Ishikawa (cell line): Measurements from ENCODE around the gene AGXT.

ENCODE experiments used
- CEBPB ChIP-seq: IDR thresholded peaks from 2 replicates; pipeline ENCODE4 v1.6.1; 2012
- CREB1 ChIP-seq: IDR thresholded peaks from 2 replicates; pipeline ENCODE4 v1.6.1; 2012; ENCODE audit warnings: low read depth
- EGR1 ChIP-seq: IDR thresholded peaks from 2 replicates; pipeline ENCODE4 v1.6.1; 2012
- EP300 ChIP-seq: IDR thresholded peaks from 2 replicates; pipeline ENCODE4 v1.6.1; 2012; ENCODE audit warnings: borderline replicate concordance
- FOXM1 ChIP-seq: IDR thresholded peaks from 2 replicates; pipeline ENCODE4 v1.6.1; 2012; ENCODE audit warnings: low read depth, borderline replicate concordance
- MAX ChIP-seq: IDR thresholded peaks from 2 replicates; pipeline ENCODE4 v1.6.1; 2012
- NFIC ChIP-seq: IDR thresholded peaks from 2 replicates; pipeline ENCODE4 v1.6.1; 2012
- RAD21 ChIP-seq: IDR thresholded peaks from 2 replicates; pipeline ENCODE4 v1.6.1; 2012; ENCODE audit warnings: low read depth
- REST ChIP-seq: IDR thresholded peaks from 2 replicates; pipeline ENCODE4 v1.6.1; 2012; ENCODE audit warnings: low read depth, mild to moderate bottlenecking
- TAF1 ChIP-seq: IDR thresholded peaks from 2 replicates; pipeline ENCODE4 v1.6.1; 2012; ENCODE audit warnings: low read depth, mild to moderate bottlenecking
- TCF12 ChIP-seq: IDR thresholded peaks from 2 replicates; pipeline ENCODE4 v1.6.1; 2012; ENCODE audit warnings: low read depth
- TEAD4 ChIP-seq: IDR thresholded peaks from 2 replicates; pipeline ENCODE4 v1.6.1; 2012
- YY1 ChIP-seq: IDR thresholded peaks from 2 replicates; pipeline ENCODE4 v1.6.1; 2012; ENCODE audit warnings: low read depth
- ZBTB7A ChIP-seq: IDR thresholded peaks from 2 replicates; pipeline ENCODE4 v1.6.1; 2012; ENCODE audit warnings: low read depth

The AGXT gene

DNA sequence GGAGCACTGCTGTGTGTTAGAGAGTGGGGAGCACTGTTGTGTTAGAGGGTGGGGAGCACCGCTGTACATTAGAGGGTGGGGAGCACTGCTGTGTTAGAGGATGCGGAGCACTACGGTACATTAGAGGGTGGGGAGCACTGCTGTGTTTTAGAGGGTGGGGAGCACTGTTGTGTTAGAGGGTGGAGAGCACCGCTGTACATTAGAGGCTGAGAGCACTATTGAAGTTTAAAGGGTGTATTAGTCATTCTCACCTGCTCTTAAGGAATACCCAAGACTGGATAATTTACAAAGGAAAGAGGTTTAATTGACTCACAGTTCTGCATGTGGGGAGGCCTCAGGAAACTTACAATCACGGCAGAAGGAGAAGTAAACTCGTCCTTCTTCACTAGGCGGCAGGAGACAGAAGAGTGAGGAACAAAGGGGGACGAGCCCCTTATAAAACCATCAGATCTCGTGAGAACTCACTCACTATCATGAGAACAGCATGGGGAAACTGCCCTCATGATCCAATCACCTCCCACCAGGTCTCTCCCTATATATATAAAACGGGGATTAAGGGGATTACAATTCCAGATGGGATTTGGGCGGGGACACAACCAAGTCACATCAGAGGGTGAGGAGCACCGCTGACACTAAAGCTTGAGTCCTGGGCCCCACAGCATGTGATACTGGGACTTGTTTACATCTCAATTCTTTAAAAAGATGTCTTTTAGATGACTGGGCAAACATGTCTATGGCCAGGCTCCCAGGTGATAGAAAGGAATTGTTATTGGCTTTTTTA is 19.5 kb upstream of the AGXT start:
- no peak for TF ChIP-seq NFIC
- no peak for TF ChIP-seq TEAD4
- TF ChIP-seq TAF1, result no peak
- TF ChIP-seq CREB1, result no peak
- TF ChIP-seq TCF12, result no peak
- TF ChIP-seq ZBTB7A, result no peak
- TF ChIP-seq EGR1, result no peak
- TF ChIP-seq FOXM1, result no peak
- no peak for TF ChIP-seq YY1
- no peak for TF ChIP-seq EP300
- TF ChIP-seq RAD21, result no peak
- TF ChIP-seq CEBPB, result no peak

DNA sequence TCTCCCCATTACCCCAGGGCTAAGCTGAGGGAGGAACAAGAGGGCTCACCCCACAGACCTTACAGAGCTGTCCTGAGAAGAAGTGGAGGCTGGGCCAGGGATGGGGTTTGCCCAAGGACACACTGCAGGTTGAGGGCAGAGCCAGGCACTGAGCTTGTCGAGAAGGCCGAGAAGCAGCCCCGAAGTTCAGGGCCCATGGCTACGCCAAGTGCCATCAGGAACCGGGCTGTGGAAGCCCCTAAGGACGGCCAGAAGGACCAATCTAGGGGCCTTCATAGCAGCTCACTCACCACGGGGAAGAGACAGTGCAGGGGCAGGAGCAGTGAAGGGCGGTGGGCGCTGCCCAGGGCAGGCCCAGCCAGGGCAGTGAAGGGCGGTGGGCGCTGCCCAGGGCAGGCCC is 18.6 kb upstream of the AGXT start:
- no peak for TF ChIP-seq MAX
- TF ChIP-seq FOXM1, result no peak

- TF ChIP-seq ZBTB7A (no peak), EP300 (no peak), RAD21 (no peak), MAX (no peak)
Measured at GRCh38 chr2:240850756-240851077, 17.9 kb upstream of the AGXT start.

DNA sequence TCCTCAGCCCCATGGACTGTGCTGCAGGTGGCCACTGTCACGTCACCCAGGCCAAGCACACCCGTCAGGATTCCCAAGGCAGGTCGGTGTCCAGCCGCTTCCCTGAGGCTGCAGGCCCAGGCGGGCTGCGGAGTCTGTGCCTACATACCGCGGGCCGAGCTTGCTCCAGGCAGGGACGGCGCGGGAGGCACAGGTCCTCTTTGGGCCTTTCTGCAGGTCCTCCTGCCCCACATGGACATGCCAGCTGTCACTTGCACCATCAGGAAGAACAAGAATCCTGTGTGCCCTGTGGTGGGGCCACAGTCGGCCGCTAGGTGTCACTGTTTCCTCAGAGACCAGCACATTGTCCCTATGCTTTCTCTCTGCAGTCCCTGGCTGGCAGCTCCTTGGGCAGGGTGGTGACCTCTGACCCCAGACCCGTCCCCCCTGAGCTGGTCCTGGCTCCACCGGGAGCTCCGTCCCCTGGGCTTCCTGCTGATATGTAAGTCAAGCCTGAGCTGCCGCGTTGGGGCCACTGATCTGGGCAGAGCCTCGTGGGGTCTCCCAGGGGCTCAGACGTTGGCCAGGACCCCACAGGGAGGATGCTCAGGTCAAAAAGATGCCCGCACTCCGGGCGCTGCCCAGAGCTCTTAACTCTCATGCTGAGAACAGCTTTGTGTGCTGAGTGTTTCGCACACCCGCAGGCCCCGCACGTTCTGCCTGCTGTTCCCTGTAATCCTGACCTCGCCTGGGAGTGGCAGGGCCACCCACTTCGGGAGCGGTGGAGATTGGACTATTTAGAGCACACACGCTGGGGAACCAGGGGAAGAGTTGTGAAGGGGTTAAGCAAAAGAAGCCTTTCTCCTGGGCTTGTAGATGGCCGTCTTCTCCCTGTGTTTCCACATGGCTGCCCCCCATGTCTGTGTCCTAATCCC is 17.3 kb upstream of the AGXT start:
- no peak for TF ChIP-seq EP300
- TF ChIP-seq CEBPB, result no peak
- TF ChIP-seq RAD21, result peak; percentile 99
- no peak for TF ChIP-seq CREB1
- TF ChIP-seq MAX, result no peak
- TF ChIP-seq FOXM1, result no peak
- TF ChIP-seq ZBTB7A, result peak; percentile 77; the same call in 1 of the 2 replicates
- no peak for TF ChIP-seq TCF12

- TF ChIP-seq MAX, result no peak
- no peak for TF ChIP-seq EP300
- no peak for TF ChIP-seq RAD21
- TF ChIP-seq TAF1, result no peak
- TF ChIP-seq FOXM1, result no peak
- TF ChIP-seq NFIC, result no peak
Measured at GRCh38 chr2:240852671-240853314, 15.8 kb upstream of the AGXT start.

GRCh38 chr2:240855670-240856069 is 13.0 kb upstream of the AGXT start:
- TF ChIP-seq YY1 (no peak), EP300 (no peak), ZBTB7A (no peak), TCF12 (no peak), TEAD4 (no peak), CEBPB (no peak), MAX (no peak), RAD21 (no peak), REST (no peak), NFIC (no peak)

GRCh38 chr2:240856151-240856980 is 12.3 kb upstream of the AGXT start:
- peak; percentile 40; the same call in 1 of the 2 replicates for TF ChIP-seq RAD21
- no peak for TF ChIP-seq REST
- no peak for TF ChIP-seq CREB1
